Hematopoietic multipotent progenitor cell treated with erythropoietin and hydrocortisone succinate and interleukin-3 and kit ligand, for 17 days (in vitro differentiated cells): ENCODE measurements around the gene SH3TC2.

ENCODE experiments used
- DNase-seq: peaks from one replicate; pipeline ENCODE4 v3.0.0-alpha.2; 2015; ENCODE audit warnings: low spot score

The SH3TC2 gene

DNA sequence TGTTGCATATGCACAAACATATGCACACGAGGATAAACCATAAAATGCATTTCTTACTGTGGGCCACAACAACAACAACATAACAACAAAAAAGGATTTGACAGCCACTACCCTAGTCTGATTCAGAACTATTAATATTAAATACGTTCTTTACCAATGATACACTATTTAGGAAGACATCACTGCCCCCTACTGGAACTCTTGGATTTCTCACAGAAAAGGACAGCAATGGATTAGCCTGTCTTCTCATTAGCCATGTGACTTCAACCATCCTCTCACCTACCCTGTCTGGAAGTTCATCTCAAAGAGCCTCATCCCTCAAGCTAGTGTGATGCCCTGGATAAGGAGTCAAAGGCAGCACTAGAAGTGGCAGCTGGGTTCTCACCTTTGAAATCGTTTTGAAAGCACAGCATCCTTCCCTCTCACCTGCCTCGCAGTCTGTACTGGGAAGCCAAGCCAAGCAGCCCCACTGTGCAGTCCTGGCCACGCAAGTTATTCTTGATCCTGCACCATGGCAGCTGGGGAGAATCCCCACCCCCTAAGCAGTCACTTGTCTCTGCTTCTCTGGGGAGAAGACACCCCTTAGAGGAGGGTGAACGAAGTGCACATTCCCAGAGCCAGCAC, 64.6 kb downstream of the SH3TC2 start:
- peak; percentile 33 for DNase-seq

DNA sequence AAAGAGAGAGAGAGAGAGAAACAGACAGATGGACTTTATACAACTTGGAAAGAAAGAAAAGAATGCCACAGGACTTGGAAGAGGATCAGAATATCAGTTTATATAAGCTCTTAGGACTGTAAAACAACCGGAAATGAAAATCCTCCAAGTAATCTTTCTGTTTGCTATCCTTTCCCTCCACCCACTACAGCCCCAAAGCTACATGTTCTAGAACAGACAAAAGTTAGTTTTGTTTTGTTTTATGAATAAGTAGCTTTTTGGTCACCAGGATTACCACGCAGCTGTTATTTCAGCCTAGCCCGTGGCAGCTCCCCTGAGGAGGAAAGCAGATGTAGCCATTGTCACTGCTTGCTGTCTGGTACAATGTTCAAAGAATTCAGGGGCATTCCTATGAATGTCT, 66.6 kb downstream of the SH3TC2 start:
- DNase-seq: no peak

DNA sequence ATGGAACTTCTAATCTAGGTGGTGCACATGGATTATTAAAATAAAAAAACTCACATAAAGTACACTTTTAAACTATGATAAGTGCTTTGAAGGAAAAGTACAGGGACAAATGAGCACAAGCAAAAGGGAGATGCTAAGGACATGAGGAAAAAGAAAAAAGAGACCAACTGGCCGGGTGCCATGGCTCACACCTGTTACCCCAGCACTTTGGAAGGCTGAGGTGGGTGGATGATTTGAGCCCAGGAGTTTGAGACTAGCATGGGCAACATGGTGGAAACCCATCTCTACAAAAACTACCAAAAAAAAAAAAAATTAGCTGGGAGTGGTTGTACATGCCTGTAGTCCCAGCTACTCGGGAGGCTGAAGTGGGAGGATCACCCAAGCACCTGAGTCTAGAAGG, 67.1 kb downstream of the SH3TC2 start:
- no peak for DNase-seq

DNA sequence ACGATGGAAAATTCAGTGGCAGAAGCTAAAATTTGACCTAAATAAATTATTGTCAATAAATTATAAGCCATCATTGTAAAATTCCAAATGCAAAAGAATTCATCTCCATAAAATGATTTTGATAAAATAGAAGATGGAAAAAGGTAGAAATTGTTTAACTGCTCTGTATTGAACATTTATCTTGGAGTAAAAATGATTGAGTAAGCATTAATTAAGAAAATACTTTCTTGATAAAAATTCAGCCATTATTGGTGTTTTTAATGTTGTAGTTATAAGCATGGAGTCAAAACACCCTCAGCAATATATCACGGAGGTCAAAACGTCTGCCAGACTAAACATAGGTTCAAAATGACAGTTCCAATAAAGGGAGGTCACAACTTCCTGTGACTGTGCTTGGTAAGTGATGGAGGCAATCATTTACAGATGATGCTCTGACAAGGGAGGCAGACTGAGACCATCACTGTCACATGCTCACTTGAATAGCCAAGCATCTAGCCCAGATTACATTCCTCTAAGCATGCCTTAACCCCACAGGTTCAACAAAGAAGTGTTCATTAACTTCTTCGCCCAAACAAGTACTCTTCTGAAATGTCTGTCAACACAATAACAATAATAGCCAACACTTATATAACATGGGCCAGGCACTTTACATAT, 69.5 kb downstream of the SH3TC2 start:
- DNase-seq: no peak

DNA sequence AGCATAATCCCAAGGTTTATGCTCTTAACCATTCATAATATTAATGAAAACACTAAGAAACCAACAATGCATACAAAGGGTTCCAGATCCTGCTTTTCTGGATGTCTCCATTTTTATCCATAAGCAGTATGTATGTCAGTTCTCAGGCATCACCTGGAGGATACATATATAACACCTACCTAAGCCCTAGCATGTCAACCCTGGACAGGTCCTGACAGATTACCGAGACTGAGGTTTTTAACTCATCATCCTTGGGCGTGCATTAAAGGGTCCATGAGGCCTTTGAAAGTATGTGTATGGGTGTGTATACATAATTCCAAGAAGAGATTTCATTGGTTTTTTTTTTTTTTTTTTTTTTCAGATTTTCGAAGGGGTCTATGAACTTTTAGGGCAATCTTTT, 70.6 kb downstream of the SH3TC2 start:
- no peak for DNase-seq

DNA sequence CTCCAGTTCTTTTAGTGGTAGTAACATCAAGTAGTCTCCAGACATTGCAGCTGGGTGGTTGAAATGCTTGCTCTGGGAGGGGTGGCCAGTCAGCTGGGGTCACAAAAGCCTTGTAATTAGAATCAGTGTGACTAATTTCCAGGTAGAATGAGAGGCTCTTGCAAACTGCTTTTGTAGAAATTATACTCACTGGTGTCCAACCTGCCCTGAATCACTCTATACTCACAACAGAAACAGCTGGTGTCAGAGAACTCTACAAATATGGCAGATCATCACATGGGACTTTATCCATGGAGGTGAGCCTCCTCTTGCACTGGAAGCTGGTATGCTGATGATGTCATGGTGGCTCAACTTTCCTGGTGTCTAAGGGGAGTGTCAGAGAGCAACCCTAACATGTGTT, 71.3 kb downstream of the SH3TC2 start:
- DNase-seq: no peak

DNA sequence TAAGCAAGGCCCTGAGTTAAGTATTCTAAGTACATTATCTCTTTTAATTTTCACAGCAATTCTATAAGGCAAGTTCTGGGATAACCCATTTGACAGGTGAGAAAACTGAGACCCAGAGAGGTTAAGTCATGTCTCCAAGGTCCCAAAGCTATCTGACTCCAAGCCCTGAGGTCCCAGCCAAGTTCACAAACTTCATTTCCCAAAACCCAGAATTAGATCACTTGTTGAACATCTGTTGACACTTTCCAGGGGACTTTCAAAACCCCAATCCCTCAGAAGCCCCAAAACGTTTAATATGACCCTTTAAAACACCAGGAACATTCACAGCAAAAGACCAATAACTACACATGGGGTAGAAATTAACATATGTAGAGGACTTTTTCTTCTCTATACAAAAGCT, 72.0 kb downstream of the SH3TC2 start:
- DNase-seq: no peak

DNA sequence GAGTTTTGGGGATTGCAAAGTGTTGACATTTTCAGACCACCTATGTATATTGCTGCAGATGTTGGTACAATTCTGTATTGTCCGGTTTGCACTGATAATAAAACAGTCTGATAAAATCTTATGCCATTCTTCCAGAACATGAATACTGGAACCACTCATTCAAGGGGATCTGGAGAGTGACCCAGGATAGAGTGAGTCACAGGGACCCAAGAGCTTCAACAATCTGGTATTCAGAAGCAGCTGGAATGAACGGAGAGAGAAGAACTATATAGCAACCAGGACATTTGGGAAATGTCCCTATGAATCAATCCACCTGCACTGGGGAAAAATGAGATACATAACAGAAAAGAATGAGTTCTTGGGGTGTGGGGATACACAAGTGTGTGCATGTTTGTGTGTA, 73.3 kb downstream of the SH3TC2 start:
- DNase-seq: no peak

DNA sequence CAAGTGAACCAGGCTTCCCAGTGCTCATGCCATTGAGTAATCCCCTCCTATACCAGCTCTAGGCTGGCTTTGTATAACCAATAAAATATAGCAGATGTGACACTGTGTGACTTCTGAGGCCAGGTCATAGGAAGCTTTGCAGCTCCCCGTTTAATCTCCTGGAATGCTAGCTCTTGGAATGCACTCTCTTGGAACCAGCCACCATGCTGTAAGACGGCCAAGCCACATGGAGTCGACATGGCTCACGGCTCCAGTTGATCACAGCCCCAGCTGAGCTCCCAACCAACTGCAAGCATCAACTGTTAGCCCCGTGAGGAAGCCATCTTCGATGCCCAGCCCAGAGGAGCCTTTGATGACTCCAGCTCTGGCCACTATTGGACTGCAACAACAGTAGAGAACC, 74.5 kb downstream of the SH3TC2 start:
- no peak for DNase-seq

DNA sequence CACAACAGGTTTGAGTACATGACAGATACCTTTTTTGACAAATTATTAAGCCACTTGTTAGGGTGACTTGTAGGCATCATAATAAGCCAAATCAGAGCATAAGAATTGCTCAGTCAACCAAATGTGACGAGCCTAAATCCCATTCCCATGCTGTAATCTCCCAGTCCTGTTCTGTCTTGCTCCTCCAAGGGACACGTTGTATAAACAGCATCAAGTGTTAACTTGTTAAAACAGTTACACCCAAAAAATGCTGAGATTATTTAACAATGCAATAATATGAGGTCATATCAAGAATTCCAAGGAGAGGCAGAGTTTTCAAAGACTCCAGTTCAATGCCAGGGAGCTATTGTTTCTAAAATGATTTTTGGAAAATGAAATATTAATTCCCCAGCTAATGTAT, 76.2 kb downstream of the SH3TC2 start:
- DNase-seq: no peak

DNA sequence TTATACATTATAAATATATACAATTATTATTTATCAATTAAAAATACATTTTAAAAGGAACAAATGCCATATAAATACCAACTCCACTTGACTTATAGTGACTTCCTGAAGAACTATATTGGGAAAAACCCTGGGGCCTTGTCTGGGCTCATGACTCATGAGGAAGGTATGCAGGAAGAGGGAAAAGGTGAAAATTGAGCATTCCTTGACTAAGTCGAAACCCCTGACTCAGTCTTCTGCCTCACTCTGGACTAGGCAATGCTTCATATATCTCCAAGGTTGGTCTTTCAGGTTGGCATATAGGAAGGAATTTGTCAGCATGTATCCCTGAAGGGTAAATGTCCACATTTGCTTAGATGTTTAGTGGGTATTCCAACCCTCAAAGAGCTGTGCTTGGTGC, 78.5 kb downstream of the SH3TC2 start:
- no peak for DNase-seq

DNA sequence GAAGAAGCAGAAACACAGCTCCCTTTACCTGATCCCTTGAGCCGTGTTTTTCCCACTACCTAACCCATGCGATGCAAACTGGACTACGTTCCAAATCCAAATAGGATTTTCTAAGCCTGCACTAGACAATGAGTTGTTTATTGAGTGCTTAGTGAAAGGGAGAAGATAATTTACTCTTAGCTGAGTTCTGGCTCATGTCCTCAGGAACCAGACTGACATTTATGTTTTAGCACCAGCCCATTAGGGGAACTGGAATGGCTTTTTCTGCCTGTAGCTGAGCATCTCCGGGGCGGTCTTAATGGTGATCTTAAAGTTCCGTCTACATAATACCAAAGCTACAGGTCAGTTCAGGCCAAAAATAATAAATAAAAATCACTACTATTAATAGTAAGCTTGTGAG, 81.5 kb downstream of the SH3TC2 start:
- no peak for DNase-seq

DNA sequence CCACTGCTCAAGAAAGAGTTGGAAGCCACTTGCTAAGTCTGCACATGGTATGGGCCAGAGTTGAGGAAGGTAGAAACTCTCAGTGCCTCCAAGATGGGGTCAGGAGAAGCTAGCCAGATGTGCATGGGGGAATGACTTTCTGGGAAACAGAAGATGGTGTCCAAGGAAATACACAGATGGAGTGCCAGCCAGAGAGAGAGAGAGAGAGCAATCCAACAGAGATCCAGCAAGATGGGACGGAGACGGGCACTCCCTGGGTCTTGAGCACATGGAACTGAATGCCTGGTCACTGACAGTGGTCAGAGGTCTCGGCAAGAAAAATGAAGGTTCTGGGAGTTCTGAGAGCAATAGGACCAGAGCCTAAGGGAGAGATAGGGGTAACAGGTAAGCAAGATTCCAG, 82.1 kb downstream of the SH3TC2 start:
- DNase-seq: no peak

DNA sequence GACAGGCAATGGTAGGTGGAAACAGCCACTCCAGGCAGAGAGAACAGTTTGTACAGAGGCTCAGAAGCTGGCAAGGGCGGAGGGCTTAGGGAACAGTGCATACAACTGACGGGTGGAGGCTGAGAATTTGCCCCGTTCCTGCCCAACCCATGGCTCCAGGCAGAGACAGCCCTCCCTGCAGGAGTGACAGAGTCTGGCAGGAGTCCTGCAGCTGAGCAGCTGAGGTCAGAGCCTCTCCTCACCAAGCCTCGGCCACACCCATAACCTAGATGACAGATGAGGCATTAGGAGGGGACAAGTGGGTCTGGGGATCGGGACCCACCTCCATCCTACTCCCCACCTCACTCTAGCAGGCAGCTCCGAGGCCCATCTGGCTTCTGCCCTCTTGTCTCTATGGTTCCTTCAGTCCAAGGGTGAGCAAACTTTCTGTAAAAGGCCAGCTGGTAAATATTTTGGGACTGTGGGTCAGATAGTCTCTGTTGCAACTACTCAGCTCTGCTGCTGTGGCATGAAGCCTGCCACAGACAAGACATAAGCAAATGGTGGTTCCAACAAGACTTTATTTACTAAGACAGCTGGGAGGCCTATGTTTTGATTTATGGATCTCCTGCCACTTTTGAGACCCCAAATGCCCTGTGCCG, 83.7 kb downstream of the SH3TC2 start:
- DNase-seq: no peak

DNA sequence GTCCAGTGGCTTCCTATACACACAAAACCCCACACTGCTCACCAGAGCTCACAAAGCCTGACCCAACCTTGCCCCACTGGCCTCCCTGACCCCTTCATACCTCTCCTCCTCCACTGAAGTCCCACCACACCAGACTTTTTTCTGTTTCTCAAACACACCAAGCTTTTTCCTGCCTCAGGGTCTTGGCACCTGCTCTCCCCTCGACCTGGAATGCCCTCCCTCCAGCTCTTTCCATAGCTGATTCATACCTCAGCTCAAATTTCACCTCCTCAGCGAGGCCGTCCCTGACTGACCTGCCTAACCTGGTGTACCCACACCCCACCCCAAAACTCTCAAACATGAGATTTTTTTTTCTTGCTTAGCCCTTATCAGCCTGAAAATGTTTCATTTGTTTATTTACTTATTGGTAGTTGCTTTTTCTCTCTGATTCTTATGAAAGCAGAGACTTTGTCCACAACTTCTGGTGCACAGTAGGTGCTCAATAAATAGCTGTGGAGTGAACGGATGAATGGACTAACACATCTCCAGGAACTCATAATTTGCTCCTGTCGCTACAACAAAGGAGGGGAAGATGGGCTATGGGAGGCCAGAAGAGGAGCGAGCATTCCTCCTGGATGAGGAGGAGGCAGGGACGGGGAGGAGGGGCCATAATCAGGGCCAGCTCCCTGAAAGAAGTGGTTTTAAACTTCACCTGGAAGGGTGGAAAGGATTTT, 84.3 kb downstream of the SH3TC2 start:
- DNase-seq: no peak

DNA sequence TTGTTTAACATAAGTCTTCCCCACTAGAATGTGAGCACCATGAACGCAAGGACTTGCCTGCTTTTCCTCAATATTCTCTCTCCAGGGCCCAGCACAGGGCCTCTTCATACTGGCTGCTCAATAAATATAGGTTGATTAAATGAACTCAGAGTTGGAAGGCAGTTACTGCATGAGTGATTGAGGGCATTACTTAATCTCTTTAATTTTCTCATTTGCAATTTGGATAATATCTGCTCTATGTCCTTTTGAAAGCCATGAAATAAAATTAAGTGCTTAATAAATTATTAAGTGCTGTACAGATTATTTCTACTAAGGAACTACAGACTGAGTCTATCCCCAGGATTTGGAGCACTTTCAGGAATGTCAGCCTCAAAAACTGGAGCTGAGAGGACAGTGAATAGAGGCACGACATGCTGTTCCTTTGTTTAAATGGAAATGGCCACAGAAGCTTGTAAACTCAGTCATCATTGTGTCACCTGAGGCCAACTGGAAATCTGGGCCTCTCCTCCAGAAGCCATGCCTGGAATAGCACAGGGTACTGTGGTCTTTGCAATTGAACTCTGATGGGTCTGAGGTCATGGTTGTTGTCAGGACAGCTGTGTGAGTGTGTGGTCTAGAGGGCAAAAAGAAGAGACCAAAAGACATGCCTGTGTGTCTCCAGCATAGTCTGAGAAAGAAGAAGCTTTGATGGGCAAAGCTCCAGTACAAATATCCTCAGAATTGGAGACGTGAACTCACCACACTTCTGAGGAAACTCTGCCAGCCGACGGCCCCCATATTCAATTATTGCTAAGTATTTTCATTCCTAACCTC, 86.1 kb downstream of the SH3TC2 start:
- DNase-seq: no peak

DNA sequence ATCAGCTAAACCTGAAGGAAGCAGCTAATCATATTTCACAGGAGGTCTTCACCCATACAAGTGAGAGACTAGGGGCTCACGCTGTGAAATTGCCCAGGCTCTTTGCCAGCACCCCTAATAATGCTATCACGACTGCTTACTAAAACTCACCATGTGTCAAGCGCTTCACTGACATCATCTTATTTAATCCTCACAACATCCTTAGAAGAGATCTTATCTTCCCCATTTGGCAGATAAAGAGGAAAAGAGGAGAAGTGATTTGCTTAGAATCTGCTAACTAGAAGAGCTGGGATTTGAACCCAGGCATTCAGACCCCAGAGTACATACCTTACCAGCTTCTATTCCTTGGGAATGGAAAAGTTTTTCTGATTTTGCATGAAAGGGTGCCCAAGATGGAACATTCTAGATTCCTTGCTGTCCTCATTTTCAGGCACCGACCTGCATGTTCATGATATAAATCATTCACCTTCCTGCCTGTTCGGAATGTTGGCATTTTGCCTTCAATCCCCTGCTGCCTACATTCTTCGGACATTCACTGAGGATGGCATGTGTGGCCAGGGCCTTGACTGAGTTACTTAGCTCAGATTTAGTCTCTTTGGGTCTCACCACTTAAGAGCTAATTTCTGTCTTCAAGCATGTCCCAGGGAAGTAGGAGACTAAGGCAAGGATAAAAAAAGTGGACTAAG, 88.1 kb downstream of the SH3TC2 start:
- no peak for DNase-seq

DNA sequence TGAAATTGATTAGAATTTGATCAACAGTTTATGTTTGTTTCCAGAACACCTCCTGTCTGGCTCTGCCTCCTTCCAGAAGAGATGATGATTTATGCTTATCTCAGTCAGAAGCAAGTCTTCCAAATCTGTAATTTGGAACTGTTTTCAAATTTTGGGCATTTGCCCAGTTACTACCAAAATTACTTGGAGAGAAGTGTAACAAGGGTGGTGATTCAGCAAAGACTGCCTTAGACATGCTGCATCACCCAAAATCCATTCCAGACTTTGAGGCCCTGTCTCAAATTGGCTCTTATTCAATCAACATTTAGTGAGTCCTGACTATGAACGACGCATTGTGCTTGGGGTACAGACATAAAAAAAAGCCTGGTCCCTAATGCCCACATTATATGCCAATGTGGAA, 89.4 kb downstream of the SH3TC2 start:
- DNase-seq: no peak

DNA sequence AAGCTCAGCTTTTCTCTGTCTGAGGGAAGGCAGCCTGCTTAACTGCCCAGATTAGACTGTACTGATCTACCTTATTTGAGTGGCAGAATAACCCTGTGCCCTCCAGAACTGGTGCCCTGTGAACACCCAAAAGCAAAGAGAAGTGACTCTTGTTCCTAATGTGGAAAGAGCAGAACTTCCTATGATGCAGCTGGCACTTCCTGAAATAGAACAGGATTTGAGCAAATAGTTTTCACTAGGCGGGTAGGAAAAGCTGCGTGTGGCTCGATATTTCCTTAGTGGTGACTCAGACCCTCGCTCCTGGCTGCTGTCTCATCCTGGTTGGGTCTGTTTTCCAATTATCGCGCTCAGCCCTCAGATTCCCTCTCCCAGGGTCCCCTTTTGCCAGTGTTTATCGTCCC, 89.9 kb downstream of the SH3TC2 start:
- DNase-seq: no peak

DNA sequence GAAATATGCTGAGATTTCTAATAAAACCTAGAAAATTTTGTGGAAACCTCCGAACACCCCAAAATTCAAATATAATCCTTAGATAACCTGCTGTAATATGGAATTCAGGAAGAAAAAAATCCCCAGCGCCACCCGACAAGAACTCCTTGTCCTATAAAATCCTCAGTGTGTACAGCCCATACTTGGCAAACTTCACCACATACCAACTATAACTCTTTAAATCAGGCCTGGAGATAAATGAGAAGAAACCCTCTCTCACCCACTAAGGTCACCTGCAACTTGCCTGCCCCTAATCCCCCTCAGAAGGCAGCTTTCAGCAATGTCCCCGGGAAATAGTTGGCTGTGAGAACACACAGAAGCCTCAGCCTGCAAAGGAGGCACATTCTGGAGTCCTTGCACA, 90.5 kb downstream of the SH3TC2 start:
- DNase-seq: no peak

DNA sequence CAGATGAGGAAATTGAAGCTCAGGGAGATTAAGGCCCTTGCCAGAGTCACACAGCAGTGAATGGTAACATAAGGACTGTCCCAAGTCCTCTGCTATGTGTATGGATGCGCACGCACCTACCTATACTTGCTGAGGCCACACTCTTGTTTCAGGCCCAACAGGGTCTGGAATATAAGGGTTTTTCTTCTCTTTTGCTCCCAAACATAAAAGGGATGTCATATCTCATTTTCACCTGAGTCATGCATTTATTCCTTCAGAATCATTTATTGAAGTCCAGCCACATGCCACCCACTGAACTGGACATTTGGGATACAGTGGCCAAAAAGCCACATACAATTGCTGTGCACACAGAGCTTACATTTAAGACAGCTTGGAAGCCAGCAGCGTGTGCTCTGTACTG, 92.0 kb downstream of the SH3TC2 start:
- DNase-seq: no peak

DNA sequence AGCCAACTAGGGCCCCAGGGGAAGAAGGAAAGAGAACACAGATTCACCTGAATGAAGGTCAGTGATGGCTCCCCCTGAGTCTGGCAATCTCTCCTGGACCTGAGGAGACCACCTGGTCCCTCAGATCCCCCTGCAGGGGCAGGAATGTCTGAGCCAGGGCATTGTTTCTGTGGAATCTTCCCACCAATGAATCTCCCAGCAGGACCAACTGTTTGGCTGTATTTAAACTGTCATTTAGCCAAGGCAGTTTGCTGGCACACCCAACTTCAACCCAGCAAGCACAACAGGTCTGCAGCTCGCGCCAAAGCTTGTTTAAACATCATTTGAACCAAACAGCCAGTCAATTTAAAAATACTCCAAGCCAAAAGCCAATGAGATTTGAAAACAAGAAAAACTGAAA, 92.6 kb downstream of the SH3TC2 start:
- no peak for DNase-seq
